Peyer's patch (tissue), 4 donors: ENCODE data around the gene OXT.

Experiments used
- CTCF ChIP-seq, 6 experiments: fragments of 450-650 bp in 4 of 6; fragments of 200-600 bp in 2 of 6; sonication (generic) in 1 of 6; IDR thresholded peaks; one replicate each; pipeline ENCODE4 v1.5.1; 2017 to 2019; ENCODE audit warnings: antibody characterized with exemption in 6 of 6, mild to moderate bottlenecking in 3 of 6, moderate library complexity in 1 of 6
- POLR2A ChIP-seq, 2 donors: fragments of 450-650 bp; IDR thresholded peaks; one replicate each; pipeline ENCODE4 v1.5.1; 2017; ENCODE audit warnings: antibody characterized with exemption in 2 of 2, mild to moderate bottlenecking in 2 of 2, moderate library complexity in 2 of 2

- TF ChIP-seq CTCF (IDR thresholded peaks at IDR 0.05) (no peak), POLR2A (IDR thresholded peaks at IDR 0.05) (no peak)
Observed at GRCh38 chr20:3084283-3084985, 13.0 kb downstream of the OXT start, which contains the start of gene AVP.
